ENCODE results near the gene RPL37A.

Gene RPL37A

GRCh38 chr2:216549926-216550690, 51.5 kb downstream of the RPL37A start:
- TF ChIP-seq, protein P1, sequence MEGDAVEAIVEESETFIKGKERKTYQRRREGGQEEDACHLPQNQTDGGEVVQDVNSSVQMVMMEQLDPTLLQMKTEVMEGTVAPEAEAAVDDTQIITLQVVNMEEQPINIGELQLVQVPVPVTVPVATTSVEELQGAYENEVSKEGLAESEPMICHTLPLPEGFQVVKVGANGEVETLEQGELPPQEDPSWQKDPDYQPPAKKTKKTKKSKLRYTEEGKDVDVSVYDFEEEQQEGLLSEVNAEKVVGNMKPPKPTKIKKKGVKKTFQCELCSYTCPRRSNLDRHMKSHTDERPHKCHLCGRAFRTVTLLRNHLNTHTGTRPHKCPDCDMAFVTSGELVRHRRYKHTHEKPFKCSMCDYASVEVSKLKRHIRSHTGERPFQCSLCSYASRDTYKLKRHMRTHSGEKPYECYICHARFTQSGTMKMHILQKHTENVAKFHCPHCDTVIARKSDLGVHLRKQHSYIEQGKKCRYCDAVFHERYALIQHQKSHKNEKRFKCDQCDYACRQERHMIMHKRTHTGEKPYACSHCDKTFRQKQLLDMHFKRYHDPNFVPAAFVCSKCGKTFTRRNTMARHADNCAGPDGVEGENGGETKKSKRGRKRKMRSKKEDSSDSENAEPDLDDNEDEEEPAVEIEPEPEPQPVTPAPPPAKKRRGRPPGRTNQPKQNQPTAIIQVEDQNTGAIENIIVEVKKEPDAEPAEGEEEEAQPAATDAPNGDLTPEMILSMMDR (IDR thresholded peaks at IDR 0.05; ENCODE audit: low read depth, low read length, missing control alignments), result no peak
- H3K4me3 ChIP-seq (replicated peaks; ENCODE audit: low read depth, low read length), result no peak overlapping the region
- no peak for DNase-seq (ENCODE audit: extremely low read depth, low read depth)

- no peak overlapping the region for H3K4me3 ChIP-seq (replicated peaks; ENCODE audit: low read depth, low read length)
- TF ChIP-seq, protein P1 (IDR thresholded peaks at IDR 0.05; ENCODE audit: low read depth, low read length, missing control alignments), result no peak
- DNase-seq (ENCODE audit: extremely low read depth, low read depth), result peak; percentile 75
Measured at GRCh38 chr2:216551234-216552068, 52.8 kb downstream of the RPL37A start.

DNA sequence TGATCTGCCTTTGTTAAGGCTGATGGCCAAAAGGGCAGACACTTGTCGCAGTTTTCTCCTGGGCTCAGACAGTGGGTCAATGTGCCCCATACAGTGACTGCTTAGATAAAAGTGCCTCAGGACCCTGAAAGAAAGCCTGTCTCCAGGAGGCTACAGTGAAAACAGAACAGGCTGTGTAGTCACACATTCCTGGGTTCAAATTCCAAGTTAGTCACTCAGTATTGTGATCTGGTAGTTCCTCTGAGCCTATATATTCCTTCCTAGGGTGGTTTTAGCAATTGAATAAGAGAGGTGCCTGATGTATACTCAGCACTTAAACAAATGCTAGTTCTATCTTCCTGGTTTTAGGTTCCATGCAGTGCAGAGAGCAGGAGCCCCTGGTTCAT, 54.4 kb downstream of the RPL37A start:
- TF ChIP-seq, protein P1 (IDR thresholded peaks at IDR 0.05; ENCODE audit: low read depth, low read length, missing control alignments), result no peak
- H3K4me3 ChIP-seq (replicated peaks; ENCODE audit: low read depth, low read length), result no peak overlapping the region
- DNase-seq (ENCODE audit: extremely low read depth, low read depth), result no peak
